Caco-2 (cell line): ENCODE measurements around the gene IL2RG. TPM values are rescaled to one million over a fixed set of nuclear protein-coding genes. Genes with fewer than 3 reads are reported as not detected.

Source experiments
- BruUV-seq: library from RNA; stranded (reverse); fragments of 400-500 nt; replicated peaks from 2 replicates; lab custom pipeline; 2021; lab: Mats Ljungman, UMichigan
- CTCF ChIA-PET: fragments of 300-600 bp; sonication (Branson Sonifier 250); formaldehyde crosslinking; loops from one replicate; lab custom pipeline; 2022; ENCODE audit warnings: antibody characterized with exemption; lab: Charles Lee
- POLR2A ChIA-PET: fragments of 300-600 bp; sonication (Branson Sonifier 250); formaldehyde crosslinking; loops from one replicate; lab custom pipeline; 2022; ENCODE audit warnings: antibody characterized with exemption; lab: Charles Lee
- DNase-seq, 2 experiments: peaks; one replicate each; pipeline versions ENCODE4 v3.0.0 to v3.0.0-alpha.2; 2020 to 2022
- H3K27me3 ChIP-seq: replicated peaks from 2 replicates; pipeline ENCODE4 v1.6.0; 2011; ENCODE audit warnings: low read length; ENCODE audit not compliant: control insufficient read depth, insufficient read depth
- H3K36me3 ChIP-seq: 2 replicates; pipeline ENCODE4 v1.5.1; 2011; ENCODE audit warnings: low read length; ENCODE audit not compliant: control insufficient read depth, insufficient read depth
- H3K4me1 ChIP-seq: fragments of 250-450 bp; sonication (Bioruptor Pico); 2 replicates; pipeline ENCODE4 v1.5.1; 2020; ENCODE audit warnings: mild to moderate bottlenecking
- H3K4me3 ChIP-seq: 2 replicates; pipeline ENCODE4 v1.5.1; 2011; ENCODE audit warnings: low read depth, mild to moderate bottlenecking, control low read depth, low read length
- H3K9me3 ChIP-seq: fragments of 250-450 bp; sonication (Bioruptor Pico); 2 replicates; pipeline ENCODE4 v1.5.1; 2020; ENCODE audit warnings: mild to moderate bottlenecking, moderate library complexity
- H3K27ac Mint-ChIP-seq: one replicate; pipeline ENCODE4 v1.8.0; 2022; ENCODE audit warnings: mixed read lengths; ENCODE audit not compliant: unreplicated experiment
- H3K27me3 Mint-ChIP-seq: one replicate; pipeline ENCODE4 v1.8.0; 2022; ENCODE audit warnings: mixed read lengths; ENCODE audit not compliant: insufficient read depth, unreplicated experiment
- H3K36me3 Mint-ChIP-seq: one replicate; pipeline ENCODE4 v1.8.0; 2022; ENCODE audit warnings: mild to moderate bottlenecking, mixed read lengths; ENCODE audit not compliant: insufficient read depth, unreplicated experiment
- H3K4me1 Mint-ChIP-seq: one replicate; pipeline ENCODE4 v1.8.0; 2022; ENCODE audit warnings: low read depth, mixed read lengths; ENCODE audit not compliant: unreplicated experiment
- H3K4me3 Mint-ChIP-seq: one replicate; pipeline ENCODE4 v1.8.0; 2022; ENCODE audit warnings: mild to moderate bottlenecking, moderate library complexity, mixed read lengths; ENCODE audit not compliant: unreplicated experiment
- H3K9me3 Mint-ChIP-seq: one replicate; pipeline ENCODE4 v1.8.0; 2022; ENCODE audit warnings: mixed read lengths; ENCODE audit not compliant: unreplicated experiment
- intact Hi-C: fragments of 100-400 bp; cut with micrococcal nuclease; formaldehyde crosslinking; loops from one replicate; pipeline ENCODE4 v1.10.0; 2022; ENCODE audit not compliant: unreplicated experiment
- total RNA-seq: library from RNA; stranded (reverse); gene quantifications from 2 replicates; pipeline ENCODE4 v1.2.3, GENCODE V29; 2022
- TF ChIP-seq, protein P1 (sequence below), 2 experiments: fragments of 200-600 bp in 1 of 2; IDR thresholded peaks; 1 replicate in 1 of 2; 2 replicates in 1 of 2; pipeline versions ENCODE4 v1.5.1 to v1.8.0; 2011 to 2022; ENCODE audit warnings: antibody characterized with exemption in 1 of 2, control low read depth in 1 of 2, inconsistent platforms in 1 of 2, low read depth in 1 of 2, low read length in 1 of 2, mild to moderate bottlenecking in 1 of 2, moderate library complexity in 1 of 2; ENCODE audit not compliant: insufficient read depth in 1 of 2, severe bottlenecking in 1 of 2, unreplicated experiment in 1 of 2

IL2RG gene
- total RNA-seq, 1 experiment from 2014 or later: 5.1 TPM

- H3K27me3 ChIP-seq: no peaks in the 10 kb centered on the region
- no peak overlapping the region for H3K4me3 ChIP-seq
- POLR2A ChIA-PET: no interaction called here
- DNase-seq: no peak
- H3K27me3 Mint-ChIP-seq: no peaks in the 10 kb centered on the region
- H3K9me3 Mint-ChIP-seq: no peaks in the 10 kb centered on the region
- no TSS peak for BruUV-seq
- H3K27ac Mint-ChIP-seq: no peak overlapping the region
- no peaks in the 10 kb centered on the region for H3K36me3 ChIP-seq
- CTCF ChIA-PET: no interaction called here
- no peak overlapping the region for H3K4me3 Mint-ChIP-seq
- intact Hi-C loops: no loop called here
- H3K4me1 Mint-ChIP-seq: peaks cover 10% of the 10 kb centered on the region
- no peaks in the 10 kb centered on the region for H3K9me3 ChIP-seq
- peaks cover 15% of the 10 kb centered on the region for H3K4me1 ChIP-seq
- TF ChIP-seq, protein P1, sequence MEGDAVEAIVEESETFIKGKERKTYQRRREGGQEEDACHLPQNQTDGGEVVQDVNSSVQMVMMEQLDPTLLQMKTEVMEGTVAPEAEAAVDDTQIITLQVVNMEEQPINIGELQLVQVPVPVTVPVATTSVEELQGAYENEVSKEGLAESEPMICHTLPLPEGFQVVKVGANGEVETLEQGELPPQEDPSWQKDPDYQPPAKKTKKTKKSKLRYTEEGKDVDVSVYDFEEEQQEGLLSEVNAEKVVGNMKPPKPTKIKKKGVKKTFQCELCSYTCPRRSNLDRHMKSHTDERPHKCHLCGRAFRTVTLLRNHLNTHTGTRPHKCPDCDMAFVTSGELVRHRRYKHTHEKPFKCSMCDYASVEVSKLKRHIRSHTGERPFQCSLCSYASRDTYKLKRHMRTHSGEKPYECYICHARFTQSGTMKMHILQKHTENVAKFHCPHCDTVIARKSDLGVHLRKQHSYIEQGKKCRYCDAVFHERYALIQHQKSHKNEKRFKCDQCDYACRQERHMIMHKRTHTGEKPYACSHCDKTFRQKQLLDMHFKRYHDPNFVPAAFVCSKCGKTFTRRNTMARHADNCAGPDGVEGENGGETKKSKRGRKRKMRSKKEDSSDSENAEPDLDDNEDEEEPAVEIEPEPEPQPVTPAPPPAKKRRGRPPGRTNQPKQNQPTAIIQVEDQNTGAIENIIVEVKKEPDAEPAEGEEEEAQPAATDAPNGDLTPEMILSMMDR (IDR thresholded peaks at IDR 0.05; ENCODE audit: insufficient read depth in 1 of 2, low read depth in 1 of 2, low read length in 1 of 2, severe bottlenecking in 1 of 2, unreplicated experiment in 1 of 2): no peak
- no peaks in the 10 kb centered on the region for H3K36me3 Mint-ChIP-seq
Measured at GRCh38 chrX:71085900-71086299, 25.5 kb downstream of the IL2RG start.

- Histone ChIP-seq H3K36me3 (no peaks in the 10 kb centered on the region), H3K4me3 (no peak overlapping the region), H3K9me3 (no peaks in the 10 kb centered on the region), H3K4me1 (peaks cover 16% of the 10 kb centered on the region), H3K27me3 (no peaks in the 10 kb centered on the region)
- no TSS peak for BruUV-seq
- CTCF ChIA-PET: no interaction called here
- Mint-ChIP-seq H3K4me1 (peaks cover 10% of the 10 kb centered on the region), H3K27me3 (no peaks in the 10 kb centered on the region), H3K27ac (no peak overlapping the region), H3K9me3 (no peaks in the 10 kb centered on the region), H3K36me3 (no peaks in the 10 kb centered on the region), H3K4me3 (no peak overlapping the region)
- intact Hi-C loops: no loop called here
- POLR2A ChIA-PET: no interaction called here
- no peak for DNase-seq
- TF ChIP-seq, protein P1 (IDR thresholded peaks at IDR 0.05; ENCODE audit: insufficient read depth in 1 of 2, low read depth in 1 of 2, low read length in 1 of 2, severe bottlenecking in 1 of 2, unreplicated experiment in 1 of 2): no peak
Measured at GRCh38 chrX:71082822-71083221, 28.6 kb downstream of the IL2RG start.

DNA sequence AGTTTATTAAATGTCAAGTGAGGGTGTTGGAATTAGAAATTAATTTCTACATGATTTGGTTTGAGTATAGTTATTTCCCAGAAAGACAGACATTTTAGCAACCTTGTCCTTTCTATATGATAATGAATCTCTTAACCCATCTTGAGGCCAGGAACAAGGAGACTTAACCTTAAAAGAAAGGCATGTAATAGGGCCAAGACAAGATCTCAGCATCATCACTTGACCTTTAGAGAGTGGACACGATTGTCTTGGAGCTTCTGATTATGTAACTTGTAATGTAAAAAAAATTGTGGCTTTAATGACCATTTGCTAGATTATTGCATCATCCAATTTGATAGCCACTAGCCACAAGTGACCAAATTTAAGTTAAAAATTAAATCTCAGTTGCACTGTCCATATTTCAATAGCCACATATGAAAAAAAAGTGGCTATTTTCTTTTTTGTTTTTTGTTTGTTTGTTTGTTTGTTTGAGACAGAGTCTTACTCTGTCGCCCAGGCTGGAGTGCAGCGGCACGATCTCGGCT lies 29.2 kb downstream of the IL2RG start:
- TF ChIP-seq, protein P1 (IDR thresholded peaks at IDR 0.05; ENCODE audit: insufficient read depth in 1 of 2, low read depth in 1 of 2, low read length in 1 of 2, severe bottlenecking in 1 of 2, unreplicated experiment in 1 of 2): no peak
- H3K36me3 Mint-ChIP-seq: no peaks in the 10 kb centered on the region
- no peaks in the 10 kb centered on the region for H3K27me3 ChIP-seq
- intact Hi-C loops: no loop called here
- H3K27me3 Mint-ChIP-seq: no peaks in the 10 kb centered on the region
- no peak for DNase-seq
- H3K4me3 Mint-ChIP-seq: no peak overlapping the region
- no peak overlapping the region for H3K4me3 ChIP-seq
- POLR2A ChIA-PET: interaction anchor here (1.0 kb wide), 1 partner anchor 100 kb away, joined by 3 read pairs; no protein-coding TSS in a partner anchor
- no TSS peak for BruUV-seq
- H3K9me3 ChIP-seq: no peaks in the 10 kb centered on the region
- peaks cover 16% of the 10 kb centered on the region for H3K4me1 ChIP-seq
- no peaks in the 10 kb centered on the region for H3K36me3 ChIP-seq
- H3K9me3 Mint-ChIP-seq: no peaks in the 10 kb centered on the region
- CTCF ChIA-PET: no interaction called here
- peaks cover 10% of the 10 kb centered on the region for H3K4me1 Mint-ChIP-seq
- no peak overlapping the region for H3K27ac Mint-ChIP-seq
